Measurements from ENCODE around the gene NRCAM.

NRCAM gene

DNA sequence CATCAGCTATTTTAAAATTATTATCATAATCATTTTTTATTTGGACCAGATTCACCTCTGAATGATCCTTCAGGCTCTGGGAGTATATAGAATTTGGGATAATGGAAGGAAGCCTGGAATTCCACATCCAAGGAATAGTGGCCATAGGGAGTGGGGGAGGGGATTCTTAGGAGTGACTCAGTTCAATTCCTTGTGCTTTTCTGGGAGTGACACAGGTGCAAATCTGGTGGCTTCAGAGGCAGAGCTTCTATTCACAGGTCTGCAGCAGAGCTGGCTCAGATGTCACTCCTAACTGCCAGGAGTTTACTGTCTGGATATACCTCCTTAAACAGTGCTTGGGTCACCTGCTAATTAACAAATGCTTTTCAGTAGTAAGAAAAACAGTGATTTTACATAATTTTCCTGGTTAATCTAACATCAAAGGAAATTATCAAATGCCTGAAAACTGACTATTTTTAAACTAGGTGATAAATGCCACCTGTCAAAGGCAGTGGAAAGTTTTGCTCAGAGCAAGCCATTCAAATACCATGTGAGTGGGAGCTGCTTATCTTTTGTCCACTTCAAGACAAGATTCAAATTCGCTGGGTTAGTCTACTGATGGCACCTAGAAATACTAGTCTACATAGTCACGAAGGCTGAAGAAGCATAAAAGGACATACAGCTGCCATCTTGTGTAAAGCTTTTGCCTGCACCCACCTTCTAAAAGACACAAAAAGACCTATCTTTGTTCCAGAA is 219.4 kb downstream of the NRCAM start:
- DNase-seq = no peak
- TF ChIP-seq, protein P1, sequence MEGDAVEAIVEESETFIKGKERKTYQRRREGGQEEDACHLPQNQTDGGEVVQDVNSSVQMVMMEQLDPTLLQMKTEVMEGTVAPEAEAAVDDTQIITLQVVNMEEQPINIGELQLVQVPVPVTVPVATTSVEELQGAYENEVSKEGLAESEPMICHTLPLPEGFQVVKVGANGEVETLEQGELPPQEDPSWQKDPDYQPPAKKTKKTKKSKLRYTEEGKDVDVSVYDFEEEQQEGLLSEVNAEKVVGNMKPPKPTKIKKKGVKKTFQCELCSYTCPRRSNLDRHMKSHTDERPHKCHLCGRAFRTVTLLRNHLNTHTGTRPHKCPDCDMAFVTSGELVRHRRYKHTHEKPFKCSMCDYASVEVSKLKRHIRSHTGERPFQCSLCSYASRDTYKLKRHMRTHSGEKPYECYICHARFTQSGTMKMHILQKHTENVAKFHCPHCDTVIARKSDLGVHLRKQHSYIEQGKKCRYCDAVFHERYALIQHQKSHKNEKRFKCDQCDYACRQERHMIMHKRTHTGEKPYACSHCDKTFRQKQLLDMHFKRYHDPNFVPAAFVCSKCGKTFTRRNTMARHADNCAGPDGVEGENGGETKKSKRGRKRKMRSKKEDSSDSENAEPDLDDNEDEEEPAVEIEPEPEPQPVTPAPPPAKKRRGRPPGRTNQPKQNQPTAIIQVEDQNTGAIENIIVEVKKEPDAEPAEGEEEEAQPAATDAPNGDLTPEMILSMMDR (IDR thresholded peaks at IDR 0.05; ENCODE audit: low read depth, low read length) = no peak
- no peaks in the 10 kb centered on the region for H3K27me3 ChIP-seq (ENCODE audit: insufficient read depth, low read depth, severe bottlenecking)
- H3K36me3 ChIP-seq = no peaks in the 10 kb centered on the region
- H3K27ac ChIP-seq = no peak overlapping the region
- H3K4me3 ChIP-seq (ENCODE audit: low read depth, low read length) = no peak overlapping the region
- no peaks in the 10 kb centered on the region for H3K9me3 ChIP-seq (ENCODE audit: severe bottlenecking)

DNA sequence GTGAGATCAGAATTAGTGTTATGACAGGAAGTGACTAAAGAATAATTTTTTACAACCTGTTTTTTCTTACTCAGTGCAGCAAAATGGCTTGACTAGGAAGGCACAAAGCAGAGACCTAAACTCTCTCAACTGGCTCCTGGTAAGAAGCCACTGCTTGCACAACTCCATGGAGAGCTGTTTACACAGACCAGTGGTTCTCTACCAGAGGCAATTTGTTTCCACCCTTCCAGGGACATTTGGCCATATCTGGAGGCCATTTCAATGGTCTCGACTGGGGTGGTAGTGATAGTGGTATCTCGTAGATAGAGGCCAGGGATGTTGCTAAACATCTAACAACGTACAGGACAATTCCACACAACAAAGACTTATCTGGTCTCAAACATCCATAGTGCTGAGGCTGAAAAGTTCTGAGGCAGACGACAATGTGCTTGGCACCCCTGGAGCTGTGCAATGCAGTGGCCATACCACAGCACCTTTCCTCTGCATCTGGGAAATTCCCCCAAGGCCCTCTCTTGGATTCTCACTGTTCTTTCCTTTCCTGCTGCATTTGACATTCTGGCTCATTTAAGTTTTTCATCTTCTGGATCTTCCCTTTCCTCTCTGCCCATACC is 220.7 kb downstream of the NRCAM start:
- Histone ChIP-seq H3K9me3 (ENCODE audit: severe bottlenecking) (no peaks in the 10 kb centered on the region), H3K27me3 (ENCODE audit: insufficient read depth, low read depth, severe bottlenecking) (no peaks in the 10 kb centered on the region), H3K4me3 (ENCODE audit: low read depth, low read length) (no peak overlapping the region), H3K36me3 (no peaks in the 10 kb centered on the region), H3K27ac (no peak overlapping the region)
- DNase-seq = no peak
- TF ChIP-seq, protein P1 (IDR thresholded peaks at IDR 0.05; ENCODE audit: low read depth, low read length) = no peak

DNA sequence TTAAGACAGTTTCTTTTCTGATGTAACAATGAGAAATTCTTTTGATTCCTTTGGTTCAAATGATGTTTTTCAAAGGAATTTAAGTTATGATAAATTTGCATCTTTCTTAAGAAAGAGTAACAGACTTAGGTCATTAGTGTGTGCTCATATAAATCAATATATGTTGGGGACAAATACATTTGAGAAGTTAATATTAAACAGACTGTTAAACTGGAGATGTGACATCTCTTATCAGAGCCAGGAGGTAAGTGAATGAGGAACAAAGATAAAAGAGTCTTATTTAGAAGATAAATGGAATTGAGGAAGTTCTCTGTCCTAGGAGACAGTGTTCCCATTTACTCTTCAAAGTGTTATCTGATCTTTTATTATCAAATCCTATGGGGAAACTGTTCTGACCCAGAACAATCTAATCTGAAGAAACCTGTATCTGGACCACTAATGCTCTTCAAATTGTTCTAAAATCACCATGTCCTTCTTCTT is 221.2 kb downstream of the NRCAM start:
- Histone ChIP-seq H3K9me3 (ENCODE audit: severe bottlenecking) (no peaks in the 10 kb centered on the region), H3K27ac (no peak overlapping the region), H3K27me3 (ENCODE audit: insufficient read depth, low read depth, severe bottlenecking) (no peaks in the 10 kb centered on the region), H3K36me3 (no peaks in the 10 kb centered on the region), H3K4me3 (ENCODE audit: low read depth, low read length) (no peak overlapping the region)
- TF ChIP-seq, protein P1 (IDR thresholded peaks at IDR 0.05; ENCODE audit: low read depth, low read length) = no peak
- no peak for DNase-seq

DNA sequence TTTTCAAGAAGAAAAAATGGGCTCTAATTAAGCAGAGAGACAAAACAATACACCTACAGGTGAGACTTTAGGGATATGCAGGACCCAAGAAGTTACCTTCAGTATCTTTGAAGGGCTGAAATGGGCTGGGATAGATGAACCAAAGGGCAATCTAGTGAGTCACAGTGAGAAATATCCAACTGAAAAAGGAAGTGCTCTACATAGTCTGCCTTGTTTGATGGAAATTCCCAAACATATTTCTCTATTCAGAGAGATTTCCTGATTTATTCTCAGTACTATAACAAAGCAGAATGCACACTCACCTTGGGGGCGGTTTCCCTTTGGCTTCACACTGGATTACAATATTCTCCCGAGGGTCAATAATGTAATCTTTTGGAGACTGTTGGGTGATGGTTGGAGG is 222.0 kb downstream of the NRCAM start:
- Histone ChIP-seq H3K9me3 (ENCODE audit: severe bottlenecking) (no peaks in the 10 kb centered on the region), H3K27ac (no peak overlapping the region), H3K4me3 (ENCODE audit: low read depth, low read length) (no peak overlapping the region), H3K27me3 (ENCODE audit: insufficient read depth, low read depth, severe bottlenecking) (no peaks in the 10 kb centered on the region), H3K36me3 (no peaks in the 10 kb centered on the region)
- no peak for DNase-seq
- TF ChIP-seq, protein P1 (IDR thresholded peaks at IDR 0.05; ENCODE audit: low read depth, low read length) = no peak

DNA sequence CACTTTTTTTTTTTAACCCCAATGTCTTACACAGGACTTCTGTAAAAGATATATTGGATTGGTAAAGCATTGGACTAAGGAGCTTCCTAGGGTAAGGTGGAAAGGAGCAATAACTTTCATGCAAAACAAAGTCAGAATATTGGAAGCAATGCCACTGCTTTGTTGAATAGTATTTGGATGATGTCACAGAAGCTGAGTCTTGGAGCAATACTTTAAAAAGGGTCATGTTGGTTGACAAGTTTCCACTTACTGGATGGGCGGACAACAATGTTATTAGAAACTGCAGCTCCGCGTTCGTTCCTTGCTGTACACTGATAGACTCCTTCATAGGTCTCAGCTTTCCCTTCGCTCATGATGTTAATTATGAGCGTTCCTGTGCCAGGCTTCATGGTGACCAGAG is 224.2 kb downstream of the NRCAM start:
- Histone ChIP-seq H3K9me3 (ENCODE audit: severe bottlenecking) (no peaks in the 10 kb centered on the region), H3K4me3 (ENCODE audit: low read depth, low read length) (no peak overlapping the region), H3K36me3 (no peaks in the 10 kb centered on the region), H3K27me3 (ENCODE audit: insufficient read depth, low read depth, severe bottlenecking) (no peaks in the 10 kb centered on the region), H3K27ac (no peak overlapping the region)
- DNase-seq = no peak
- TF ChIP-seq, protein P1 (IDR thresholded peaks at IDR 0.05; ENCODE audit: low read depth, low read length) = no peak

Data from WERI-Rb-1 (cell line).